Stimulated activated CD4-positive, alpha-beta T cell treated with anti-CD3 and anti-CD28 coated beads, Interleukin-4, amount 100 ng/mL, for 24 hours (primary cell): ENCODE measurements around the gene GPA33.

Source experiments
- DNase-seq: peaks from one replicate; pipeline ENCODE4 v3.0.0-alpha.2; 2020

Gene GPA33

GRCh38 chr1:167083871-167084270 is 6.3 kb downstream of the GPA33 start:
- no peak for DNase-seq

DNA sequence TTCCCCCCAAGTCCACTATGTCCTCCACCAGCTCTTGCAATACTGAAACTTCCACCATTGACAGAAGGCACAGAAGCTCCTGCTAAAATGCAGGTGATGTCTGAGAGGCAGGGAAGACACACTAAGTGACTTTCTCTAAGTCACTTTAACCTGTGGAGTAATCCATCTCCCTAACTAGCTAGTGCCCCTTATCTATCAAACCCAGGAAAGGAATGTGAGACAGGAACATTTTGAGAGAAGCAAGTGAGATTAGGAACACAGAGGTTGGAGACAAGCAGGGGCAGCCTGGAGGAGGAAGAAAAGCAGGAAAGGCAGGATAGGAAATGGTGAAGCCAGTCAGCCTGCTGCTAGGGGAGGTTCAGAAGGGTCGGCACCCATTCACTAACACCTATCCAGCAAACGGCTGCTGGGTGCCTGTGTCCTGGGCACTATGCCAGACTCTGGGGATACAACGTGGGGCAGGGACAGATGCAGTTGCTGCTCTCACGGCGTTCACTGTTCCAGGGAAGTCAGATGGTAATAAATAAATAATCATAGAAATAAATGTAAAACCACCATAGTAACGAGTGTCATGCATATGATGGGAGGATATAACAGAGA is 7.0 kb downstream of the GPA33 start:
- DNase-seq: no peak

DNA sequence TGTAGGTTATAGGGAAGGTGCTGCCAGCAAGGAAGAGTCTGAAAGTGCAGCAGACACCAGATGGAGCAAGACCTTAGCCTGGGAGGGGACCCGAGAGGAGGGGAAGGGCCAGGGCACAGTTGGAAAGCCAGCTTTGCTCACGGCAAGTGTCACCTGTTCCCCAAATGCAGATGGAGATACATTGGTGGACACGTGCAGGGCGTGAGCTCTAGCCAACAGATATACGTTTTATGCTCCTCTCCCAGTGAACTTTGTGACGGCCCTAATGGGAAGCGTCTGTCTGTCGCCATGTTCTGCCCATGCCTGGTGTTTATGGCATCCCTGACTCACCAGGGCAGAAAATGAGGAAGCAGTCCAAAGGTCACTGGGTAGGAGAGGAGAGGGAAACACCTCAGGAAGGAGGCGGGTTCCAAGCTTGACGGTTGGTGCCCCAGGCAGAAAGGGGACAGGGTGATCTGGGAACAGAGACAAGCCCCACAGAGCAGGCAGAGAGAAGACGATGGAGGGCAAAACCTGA is 7.6 kb downstream of the GPA33 start:
- no peak for DNase-seq

- DNase-seq: no peak
These were observed 8.5 kb downstream of the GPA33 start for GRCh38 chr1:167081594-167082156.

DNA sequence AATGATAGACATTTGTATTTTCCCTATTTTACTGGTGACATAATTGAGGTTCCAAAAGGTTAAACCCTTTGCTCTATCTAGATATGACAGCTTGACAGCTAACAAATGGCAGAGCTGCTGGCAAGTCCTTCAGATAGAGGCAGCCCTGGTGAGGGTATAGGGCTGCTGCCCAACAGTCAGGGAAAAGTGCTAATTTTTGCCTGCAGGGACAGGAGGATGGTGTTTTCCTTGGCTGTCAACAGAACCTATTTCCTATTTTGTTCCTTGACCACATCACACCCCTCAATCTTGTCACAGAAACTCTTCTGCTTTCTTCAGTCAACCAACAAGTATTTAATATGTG is 12.3 kb downstream of the GPA33 start:
- DNase-seq: no peak

GRCh38 chr1:167077128-167077867 is 12.9 kb downstream of the GPA33 start:
- DNase-seq: no peak

GRCh38 chr1:167076136-167076710 is 14.0 kb downstream of the GPA33 start:
- DNase-seq: no peak

DNA sequence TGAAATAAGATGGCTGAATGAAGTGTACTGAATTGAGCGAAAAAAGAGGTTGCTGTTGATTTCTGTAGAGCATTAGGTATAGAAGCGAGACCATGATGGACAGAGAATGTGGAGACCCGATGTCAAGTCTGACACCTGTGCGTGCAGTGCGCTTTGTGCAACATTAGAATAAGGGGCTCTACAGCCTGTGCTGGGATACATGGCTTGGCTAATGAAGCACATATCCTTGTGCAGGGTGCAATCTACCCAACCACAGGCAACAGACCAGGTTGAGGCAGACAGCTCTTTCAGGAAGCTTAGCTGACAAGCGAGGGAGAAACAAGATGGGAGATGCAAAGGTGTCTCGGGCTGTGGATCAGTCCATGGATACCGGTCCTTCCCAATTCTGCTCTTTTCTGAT is 18.9 kb downstream of the GPA33 start:
- DNase-seq: no peak

GRCh38 chr1:167068761-167069160 is 21.4 kb downstream of the GPA33 start:
- no peak for DNase-seq

- DNase-seq: no peak
These were observed 22.3 kb downstream of the GPA33 start for GRCh38 chr1:167067904-167068303.

- DNase-seq: peak; percentile 82
These were observed 23.6 kb downstream of the GPA33 start for GRCh38 chr1:167066333-167067122.

- no peak for DNase-seq
These were observed 24.7 kb downstream of the GPA33 start for GRCh38 chr1:167065471-167065870.

DNA sequence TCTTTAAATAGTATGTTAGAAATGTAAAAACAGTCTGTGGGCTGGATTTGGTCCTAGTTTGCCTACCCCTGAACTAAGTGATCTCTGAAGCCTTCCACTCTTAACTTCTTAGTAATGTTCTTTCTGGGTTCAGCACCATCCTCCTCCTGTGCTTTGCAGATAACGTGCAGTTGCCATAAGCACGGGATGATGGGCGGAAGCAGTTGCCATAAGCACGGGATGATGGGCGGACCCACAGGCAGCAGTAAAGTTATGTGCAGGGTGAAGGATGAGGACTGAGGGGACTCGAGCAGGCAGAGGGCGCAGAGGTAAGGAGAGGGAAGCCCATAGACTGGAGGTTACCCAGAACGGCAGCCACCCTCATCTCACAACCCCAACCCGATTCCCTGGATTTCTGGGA is 25.6 kb downstream of the GPA33 start:
- no peak for DNase-seq

DNA sequence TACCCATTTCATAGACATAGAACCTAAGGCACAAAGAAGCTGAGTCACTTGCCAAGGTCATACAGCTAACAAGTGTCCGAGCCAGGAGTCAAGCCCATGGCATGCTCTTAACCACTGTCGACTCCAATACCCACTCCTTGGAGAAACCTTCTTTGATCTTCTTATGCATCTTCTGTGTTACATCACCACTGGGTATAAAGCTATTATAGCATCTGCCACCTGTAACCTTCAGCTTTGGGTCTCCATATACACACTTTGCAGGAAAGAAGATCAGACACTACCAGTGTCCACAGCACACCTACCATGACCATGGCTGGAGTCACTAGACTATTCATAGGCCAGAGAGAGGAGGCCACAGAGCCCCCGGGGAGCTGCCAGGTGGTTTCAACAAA is 29.1 kb downstream of the GPA33 start:
- no peak for DNase-seq

DNA sequence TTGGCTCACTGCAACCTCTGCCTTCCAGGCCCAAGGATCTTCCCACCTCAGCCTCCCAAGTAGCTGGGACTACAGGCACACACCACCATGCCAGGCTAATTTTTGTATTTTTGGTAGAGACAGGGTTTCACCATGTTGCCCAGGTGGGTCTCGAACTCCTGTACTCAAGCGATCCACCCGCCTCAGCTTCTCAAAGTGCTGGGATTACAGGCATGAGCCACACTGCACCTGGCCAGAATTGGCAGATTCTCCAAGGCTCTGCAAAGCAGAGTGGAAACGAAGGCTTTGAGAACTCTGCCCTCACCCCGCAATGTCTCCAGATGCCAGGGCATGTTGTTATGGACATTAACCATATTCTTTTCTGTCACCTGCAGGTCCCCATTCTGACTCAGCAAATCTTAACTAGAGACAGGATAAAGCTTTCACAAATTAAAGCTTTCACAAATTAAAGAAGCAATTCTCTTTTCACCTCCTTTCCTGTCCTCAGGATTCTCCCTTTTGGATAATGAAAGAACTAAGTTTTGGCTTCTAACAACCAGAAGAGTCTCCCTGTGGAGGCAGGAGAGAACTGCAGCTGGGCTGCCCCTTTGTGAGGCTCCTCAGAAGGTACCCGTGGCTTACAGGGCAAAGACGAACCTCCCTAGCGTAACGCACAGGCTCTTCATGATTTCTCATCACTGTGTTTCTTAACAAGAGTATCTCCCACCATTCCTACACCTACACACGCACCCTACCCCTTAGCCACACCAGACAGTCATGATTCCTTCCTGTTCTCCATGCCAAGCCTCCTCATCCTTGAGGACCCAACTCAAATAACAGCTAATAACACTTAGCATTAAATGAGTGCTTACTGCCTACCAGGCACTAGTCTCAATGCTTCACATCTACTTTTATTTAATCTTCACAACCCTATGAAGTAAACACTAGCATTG is 29.8 kb downstream of the GPA33 start:
- DNase-seq: no peak

DNA sequence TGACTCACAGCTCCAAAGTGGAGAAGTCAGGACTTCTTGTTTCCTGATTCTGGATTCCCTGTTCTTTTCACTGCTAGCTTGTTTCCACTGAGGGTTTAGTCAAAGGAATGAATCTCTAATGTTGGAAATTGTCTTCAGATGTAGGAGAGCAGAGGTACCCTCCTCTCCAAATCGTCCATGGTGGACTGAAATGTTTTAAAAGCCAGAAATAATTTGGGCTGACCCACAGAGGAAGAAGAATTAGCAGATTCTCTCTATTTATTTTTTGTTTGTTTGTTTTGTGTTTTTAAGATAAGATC is 30.4 kb downstream of the GPA33 start:
- DNase-seq: no peak

DNA sequence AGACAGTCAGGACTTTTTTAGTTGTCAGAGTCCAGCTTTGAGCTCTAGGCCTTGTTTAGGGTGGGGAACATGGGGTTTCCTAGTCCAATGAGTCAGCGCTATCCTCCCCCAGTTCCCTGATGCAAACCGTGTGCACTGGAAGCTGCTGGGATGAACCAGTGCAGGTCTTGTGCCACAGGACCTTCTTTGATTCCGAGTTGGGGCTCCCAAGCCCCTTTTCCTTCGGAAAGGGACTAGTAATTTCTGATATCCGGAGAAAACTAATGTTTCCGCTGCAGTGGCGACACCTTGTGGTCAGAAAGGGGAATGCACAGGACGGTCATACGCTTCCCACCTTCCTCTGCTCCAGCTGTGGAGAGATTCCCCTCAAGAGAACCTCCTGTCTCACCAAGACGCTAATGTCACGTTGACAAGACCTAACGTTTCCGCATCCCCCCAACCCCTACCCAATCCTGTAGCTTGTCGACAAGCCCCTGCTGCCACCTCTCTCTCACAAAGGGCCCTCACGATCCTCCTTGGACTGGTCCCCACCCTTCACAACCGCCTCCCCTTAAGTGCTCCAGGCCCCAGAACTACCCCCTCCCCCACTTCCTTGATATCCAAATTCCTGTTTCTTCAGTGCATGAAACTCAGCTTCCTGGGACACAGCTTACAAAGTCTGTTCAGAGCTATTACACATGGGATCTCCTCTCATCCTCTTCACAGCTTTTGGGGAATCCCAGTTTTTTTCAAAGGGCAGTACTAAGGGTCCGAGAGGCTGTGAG is 30.9 kb downstream of the GPA33 start:
- DNase-seq: peak; percentile 81

DNA sequence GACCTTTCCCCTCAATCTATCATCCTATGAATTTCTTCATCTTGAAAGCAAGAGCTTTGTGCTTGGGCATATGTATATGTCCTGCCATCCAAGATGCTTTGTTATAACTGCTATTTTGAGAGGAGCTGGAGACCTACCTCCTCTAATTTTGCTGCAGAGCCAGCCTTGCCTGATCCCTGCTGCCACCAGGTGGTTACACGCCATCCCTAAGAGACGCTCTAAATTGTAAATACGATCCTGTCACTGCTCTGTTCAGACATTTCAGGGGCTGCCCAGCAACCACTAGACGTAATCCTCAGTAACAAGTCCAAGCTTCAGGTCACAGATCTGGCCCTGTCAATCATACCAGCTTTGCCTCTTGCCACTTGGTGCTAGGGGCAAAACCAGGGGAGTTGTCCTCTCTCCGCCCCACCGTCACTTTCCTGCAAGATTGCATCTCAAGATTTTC is 32.9 kb downstream of the GPA33 start:
- DNase-seq: no peak

- DNase-seq: no peak
These were observed 33.5 kb downstream of the GPA33 start for GRCh38 chr1:167056529-167057231.

DNA sequence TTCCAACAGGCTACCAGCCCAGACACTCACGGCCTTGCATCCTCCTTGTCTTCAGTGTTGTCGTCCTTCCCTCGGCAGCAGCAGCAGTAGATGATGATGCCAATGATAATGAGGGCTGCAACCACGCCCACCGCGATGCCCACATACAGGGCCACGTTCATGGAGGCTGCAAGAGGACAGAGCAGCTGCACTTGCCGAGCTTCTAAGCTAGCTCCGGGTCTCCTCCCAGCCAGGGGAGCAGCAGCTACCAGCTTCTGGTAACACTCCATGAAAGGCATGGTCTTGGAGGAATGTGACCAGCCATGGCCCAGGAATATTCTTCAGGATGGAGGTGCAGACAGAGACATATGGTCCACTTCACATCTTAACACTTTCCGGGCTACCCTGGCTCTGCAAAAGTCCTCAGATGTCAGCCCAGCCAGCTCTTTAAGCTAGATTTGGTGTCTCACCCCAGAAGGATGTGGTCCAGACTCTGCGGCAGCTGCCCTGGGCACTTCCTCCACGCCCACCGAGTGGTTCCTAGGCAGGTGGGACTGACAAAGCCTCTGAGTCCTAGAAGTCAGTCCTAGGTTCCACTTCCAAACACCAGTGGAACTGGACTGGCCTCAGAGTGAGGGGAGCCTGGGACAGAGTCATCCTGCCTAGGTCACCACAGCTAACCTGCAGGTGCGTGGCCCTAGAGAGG is 35.1 kb downstream of the GPA33 start:
- DNase-seq: no peak
